ENCODE measurements around the gene METTL17. TPM values are rescaled to one million over a fixed set of nuclear protein-coding genes. Genes with fewer than 3 reads are reported as not detected.

The METTL17 gene
- polyA plus RNA-seq, 1 donor from 2014 or later, result 231 TPM

GRCh38 chr14:21019366-21019765 is 29.6 kb downstream of the METTL17 start:
- Histone ChIP-seq H3K9me2 (ENCODE audit: insufficient read depth, low read length) (no peaks in the 10 kb centered on the region), H3F3A (ENCODE audit: insufficient read depth, low read length, poor library complexity, severe bottlenecking) (no peaks in the 10 kb centered on the region), H3K4me2 (ENCODE audit: low read length) (no peak overlapping the region), H3K9ac (ENCODE audit: low read length) (no peak overlapping the region), H3K27me3 (ENCODE audit: insufficient read depth, low read depth, low read length) (peaks cover 11% of the 10 kb centered on the region), H2AFZ (ENCODE audit: low read depth, low read length) (no peak overlapping the region), H3K79me2 (replicated peaks; ENCODE audit: insufficient read depth, low read length) (no peaks in the 10 kb centered on the region), H3K4me3 (ENCODE audit: low read length) (no peak overlapping the region), H3K36me3 (ENCODE audit: insufficient read depth, low read length) (no peaks in the 10 kb centered on the region), H4K20me1 (ENCODE audit: insufficient read depth) (no peaks in the 10 kb centered on the region), H3K9me3 (ENCODE audit: low read length) (no peaks in the 10 kb centered on the region), H3K27ac (ENCODE audit: low read length) (no peak overlapping the region)
- TF ChIP-seq REST (IDR thresholded peaks at IDR 0.05; ENCODE audit: borderline replicate concordance) (no peak), MXI1 (conservative IDR thresholded peaks at IDR 0.05; ENCODE audit: poor library complexity, severe bottlenecking) (no peak), SMC3 (conservative IDR thresholded peaks at IDR 0.05; ENCODE audit: poor library complexity) (no peak), POLR2AphosphoS5 (IDR thresholded peaks at IDR 0.05) (no peak), EP300 (conservative IDR thresholded peaks at IDR 0.05; ENCODE audit: poor library complexity, severe bottlenecking) (no peak), EZH2 (IDR thresholded peaks at IDR 0.05; ENCODE audit: borderline replicate concordance, insufficient read depth, low read length, poor library complexity, severe bottlenecking) (no peak), RAD21 (conservative IDR thresholded peaks at IDR 0.05) (no peak), CTCF (IDR thresholded peaks at IDR 0.05; ENCODE audit: poor library complexity, severe bottlenecking) (no peak), TAF1 (IDR thresholded peaks at IDR 0.05; ENCODE audit: low read depth) (no peak)

- Histone ChIP-seq H3K9me3 (ENCODE audit: low read length) (no peaks in the 10 kb centered on the region), H3K4me2 (ENCODE audit: low read length) (no peak overlapping the region), H3K27me3 (ENCODE audit: insufficient read depth, low read depth, low read length) (peaks cover 19% of the 10 kb centered on the region), H3K4me3 (ENCODE audit: low read length) (no peak overlapping the region), H2AFZ (ENCODE audit: low read depth, low read length) (no peak overlapping the region), H3K9me2 (ENCODE audit: insufficient read depth, low read length) (no peaks in the 10 kb centered on the region), H3F3A (ENCODE audit: insufficient read depth, low read length, poor library complexity, severe bottlenecking) (no peaks in the 10 kb centered on the region), H3K9ac (ENCODE audit: low read length) (no peak overlapping the region), H3K27ac (ENCODE audit: low read length) (no peak overlapping the region), H3K79me2 (replicated peaks; ENCODE audit: insufficient read depth, low read length) (no peaks in the 10 kb centered on the region), H3K36me3 (ENCODE audit: insufficient read depth, low read length) (no peaks in the 10 kb centered on the region), H4K20me1 (ENCODE audit: insufficient read depth) (no peaks in the 10 kb centered on the region)
- no peak for TF ChIP-seq CTCF (IDR thresholded peaks at IDR 0.05; ENCODE audit: poor library complexity, severe bottlenecking)
- no peak for TF ChIP-seq RAD21 (conservative IDR thresholded peaks at IDR 0.05)
- no peak for TF ChIP-seq POLR2AphosphoS5 (IDR thresholded peaks at IDR 0.05)
- no peak for TF ChIP-seq EP300 (conservative IDR thresholded peaks at IDR 0.05; ENCODE audit: poor library complexity, severe bottlenecking)
- no peak for TF ChIP-seq REST (IDR thresholded peaks at IDR 0.05; ENCODE audit: borderline replicate concordance)
- no peak for TF ChIP-seq EZH2 (IDR thresholded peaks at IDR 0.05; ENCODE audit: borderline replicate concordance, insufficient read depth, low read length, poor library complexity, severe bottlenecking)
- TF ChIP-seq MXI1 (conservative IDR thresholded peaks at IDR 0.05; ENCODE audit: poor library complexity, severe bottlenecking), result no peak
- TF ChIP-seq TAF1 (IDR thresholded peaks at IDR 0.05; ENCODE audit: low read depth), result no peak
- no peak for TF ChIP-seq SMC3 (conservative IDR thresholded peaks at IDR 0.05; ENCODE audit: poor library complexity)
These were observed 31.3 kb downstream of the METTL17 start for GRCh38 chr14:21020977-21021545.

All from neural cell (in vitro differentiated cells).